PC-3 (cell line): ENCODE results near the gene IGSF9B. TPM values are rescaled to one million over a fixed set of nuclear protein-coding genes. Genes with fewer than 3 reads are reported as not detected.

ENCODE experiments used
- ATAC-seq: fragments of 200-7000 bp; cut with Tn5 transposase; 2 replicates; pipeline ENCODE4 v1.9.1; 2020; ENCODE audit warnings: mild to moderate bottlenecking, moderate library complexity
- BruUV-seq: library from RNA; stranded (reverse); fragments of 400-500 nt; replicated peaks from 2 replicates; lab custom pipeline; 2021; lab: Mats Ljungman, UMichigan
- CTCF ChIA-PET: fragments of 300-600 bp; sonication (Branson Sonifier 250); formaldehyde crosslinking; loops from one replicate; lab custom pipeline; 2022; ENCODE audit warnings: antibody characterized with exemption; lab: Charles Lee
- POLR2A ChIA-PET: fragments of 300-600 bp; sonication (Branson Sonifier 250); formaldehyde crosslinking; loops from one replicate; lab custom pipeline; 2022; ENCODE audit warnings: antibody characterized with exemption; ENCODE audit not compliant: unreplicated experiment; lab: Charles Lee
- DNase-seq: peaks from one replicate; pipeline ENCODE4 v3.0.0-alpha.2; 2015
- H2AFZ ChIP-seq: fragments of 300-600 bp; sonication (generic); 2 replicates; pipeline ENCODE4 v1.6.0; 2016; ENCODE audit warnings: antibody characterized with exemption, low read length
- H3F3A ChIP-seq: fragments of 300-600 bp; sonication (generic); one replicate; pipeline ENCODE4 v1.6.0; 2017; ENCODE audit warnings: antibody characterized with exemption, low read length, control low read depth, mild to moderate bottlenecking; ENCODE audit not compliant: unreplicated experiment
- H3K27ac ChIP-seq: fragments of 300-600 bp; sonication (generic); 2 replicates; pipeline ENCODE4 v1.5.1; 2016; ENCODE audit warnings: mild to moderate bottlenecking, low read length
- H3K27me3 ChIP-seq: fragments of 300-600 bp; sonication (generic); 2 replicates; pipeline ENCODE4 v1.6.1; 2016; ENCODE audit warnings: low read length, mixed read lengths
- H3K36me3 ChIP-seq: fragments of 300-600 bp; sonication (generic); 2 replicates; pipeline ENCODE4 v1.6.1; 2016; ENCODE audit warnings: low read depth, mixed run types, low read length, mixed read lengths
- H3K4me1 ChIP-seq: fragments of 300-600 bp; sonication (generic); 2 replicates; pipeline ENCODE4 v1.5.1; 2016; ENCODE audit warnings: low read length; ENCODE audit not compliant: insufficient read depth
- H3K4me2 ChIP-seq: fragments of 300-600 bp; sonication (generic); 2 replicates; pipeline ENCODE4 v1.6.0; 2016; ENCODE audit warnings: low read length
- H3K4me3 ChIP-seq: fragments of 300-600 bp; sonication (generic); 2 replicates; pipeline ENCODE4 v1.5.1; 2016; ENCODE audit warnings: mild to moderate bottlenecking, low read length, mixed read lengths
- H3K79me2 ChIP-seq: fragments of 300-600 bp; sonication (generic); 2 replicates; pipeline ENCODE4 v1.6.1; 2017; ENCODE audit warnings: low read length, mixed read lengths
- H3K9ac ChIP-seq: fragments of 300-600 bp; sonication (generic); 2 replicates; pipeline ENCODE4 v1.6.0; 2016; ENCODE audit warnings: mild to moderate bottlenecking, low read length
- H3K9me2 ChIP-seq: fragments of 300-600 bp; sonication (generic); replicated peaks from 2 replicates; pipeline ENCODE4 v1.6.1; 2016; ENCODE audit warnings: mixed run types, low read length, mixed read lengths
- H3K9me3 ChIP-seq: fragments of 300-600 bp; sonication (generic); 2 replicates; pipeline ENCODE4 v1.6.1; 2016; ENCODE audit warnings: low read length, mixed read lengths
- H4K20me1 ChIP-seq: fragments of 300-600 bp; sonication (generic); 2 replicates; pipeline ENCODE4 v1.6.1; 2016; ENCODE audit warnings: low read length, mixed read lengths
- CTCF ChIP-seq: fragments of 300-600 bp; sonication (generic); conservative IDR thresholded peaks from 2 replicates; pipeline ENCODE4 v1.5.1; 2017; ENCODE audit warnings: antibody characterized with exemption, low read depth, mild to moderate bottlenecking, low read length
- EZH2 ChIP-seq: fragments of 300-600 bp; sonication (generic); IDR thresholded peaks from one replicate; pipeline ENCODE4 v1.6.1; 2017; ENCODE audit warnings: antibody characterized with exemption, mild to moderate bottlenecking, low read length; ENCODE audit not compliant: unreplicated experiment
- EZH2phosphoT487 ChIP-seq: fragments of 300-600 bp; sonication (generic); IDR thresholded peaks from 2 replicates; pipeline ENCODE4 v1.6.1; 2018; ENCODE audit warnings: mild to moderate bottlenecking, antibody characterized with exemption, low read length, borderline replicate concordance
- intact Hi-C: fragments of 100-400 bp; cut with micrococcal nuclease; formaldehyde crosslinking; loops from 2 replicates; pipeline ENCODE4 v1.9.0; 2023
- total RNA-seq: library from RNA; depleted of rRNA; stranded (reverse); fragments of >200 nt; gene quantifications from 2 replicates; pipeline ENCODE4 v1.2.3, GENCODE V29; 2014

IGSF9B gene
- total RNA-seq, 1 experiment from 2014 or later: 0.58 TPM

GRCh38 chr11:133896642-133897330 is 60.0 kb downstream of the IGSF9B start:
- Histone ChIP-seq H3K27me3 (peaks cover 20% of the 10 kb centered on the region), H3K4me1 (no peaks in the 10 kb centered on the region), H2AFZ (no peak overlapping the region), H3K9me2 (no peaks in the 10 kb centered on the region), H3F3A (no peaks in the 10 kb centered on the region), H3K4me3 (no peak overlapping the region), H3K79me2 (no peaks in the 10 kb centered on the region), H4K20me1 (no peaks in the 10 kb centered on the region), H3K9ac (no peak overlapping the region), H3K36me3 (no peaks in the 10 kb centered on the region), H3K4me2 (no peak overlapping the region), H3K9me3 (no peaks in the 10 kb centered on the region), H3K27ac (no peak overlapping the region)
- TF ChIP-seq EZH2: no peak
- no peak for TF ChIP-seq EZH2phosphoT487
- no peak for TF ChIP-seq CTCF
- CTCF ChIA-PET: no interaction called here
- no peak for ATAC-seq
- no TSS peak for BruUV-seq
- DNase-seq: no peak
- POLR2A ChIA-PET: no interaction called here
- intact Hi-C loops: no loop called here

- Histone ChIP-seq H3K4me1 (no peaks in the 10 kb centered on the region), H3K4me2 (no peak overlapping the region), H3K27ac (no peak overlapping the region), H3F3A (no peaks in the 10 kb centered on the region), H3K36me3 (no peaks in the 10 kb centered on the region), H3K79me2 (no peaks in the 10 kb centered on the region), H3K27me3 (peaks cover 20% of the 10 kb centered on the region), H2AFZ (no peak overlapping the region), H3K4me3 (no peak overlapping the region), H3K9me2 (no peaks in the 10 kb centered on the region), H3K9ac (no peak overlapping the region), H4K20me1 (no peaks in the 10 kb centered on the region), H3K9me3 (no peaks in the 10 kb centered on the region)
- no peak for DNase-seq
- CTCF ChIA-PET: no interaction called here
- intact Hi-C loops: no loop called here
- POLR2A ChIA-PET: no interaction called here
- no peak for TF ChIP-seq EZH2
- no peak for TF ChIP-seq CTCF
- no peak for TF ChIP-seq EZH2phosphoT487
- no TSS peak for BruUV-seq
- no peak for ATAC-seq
Measured at GRCh38 chr11:133896028-133896427, 60.7 kb downstream of the IGSF9B start.

GRCh38 chr11:133895551-133895950 is 61.2 kb downstream of the IGSF9B start:
- Histone ChIP-seq H3K27ac (no peak overlapping the region), H3K79me2 (no peaks in the 10 kb centered on the region), H4K20me1 (no peaks in the 10 kb centered on the region), H3K9ac (no peak overlapping the region), H3F3A (no peaks in the 10 kb centered on the region), H3K9me2 (no peaks in the 10 kb centered on the region), H3K27me3 (peaks cover 20% of the 10 kb centered on the region), H3K36me3 (no peaks in the 10 kb centered on the region), H3K4me2 (no peak overlapping the region), H3K9me3 (no peaks in the 10 kb centered on the region), H3K4me3 (no peak overlapping the region), H3K4me1 (no peaks in the 10 kb centered on the region), H2AFZ (no peak overlapping the region)
- CTCF ChIA-PET: no interaction called here
- intact Hi-C loops: no loop called here
- POLR2A ChIA-PET: no interaction called here
- ATAC-seq (no peak), DNase-seq (no peak)
- no TSS peak for BruUV-seq
- TF ChIP-seq CTCF: no peak
- TF ChIP-seq EZH2: no peak
- no peak for TF ChIP-seq EZH2phosphoT487
